ENCODE results near the gene MCF2L.

The MCF2L gene

GRCh38 chr13:113090806-113091205, 121.8 kb downstream of the MCF2L start:
- in situ Hi-C loops (cut with HindIII; ENCODE audit: low sequenced_read_pairs) = no loop called here
- DNase-seq (ENCODE audit: low read depth) = no peak
- no peak overlapping the region for H3K4me3 ChIP-seq (ENCODE audit: low read depth, low read length)
- no peak for TF ChIP-seq CTCF (IDR thresholded peaks at IDR 0.05; ENCODE audit: low read depth, low read length, missing control alignments)

- H3K4me3 ChIP-seq (ENCODE audit: low read depth, low read length) = no peak overlapping the region
- no peak for TF ChIP-seq CTCF (IDR thresholded peaks at IDR 0.05; ENCODE audit: low read depth, low read length, missing control alignments)
- DNase-seq (ENCODE audit: low read depth) = no peak
- in situ Hi-C loops (cut with HindIII; ENCODE audit: low sequenced_read_pairs) = no loop called here
Observed at GRCh38 chr13:113091211-113091771, 122.3 kb downstream of the MCF2L start.

GRCh38 chr13:113091891-113092775, 123.1 kb downstream of the MCF2L start:
- DNase-seq (ENCODE audit: low read depth) = no peak
- H3K4me3 ChIP-seq (ENCODE audit: low read depth, low read length) = no peak overlapping the region
- TF ChIP-seq CTCF (IDR thresholded peaks at IDR 0.05; ENCODE audit: low read depth, low read length, missing control alignments) = no peak
- in situ Hi-C loops (cut with HindIII; ENCODE audit: low sequenced_read_pairs) = no loop called here

GRCh38 chr13:113092776-113093579, 124.0 kb downstream of the MCF2L start:
- in situ Hi-C loops (cut with HindIII; ENCODE audit: low sequenced_read_pairs) = no loop called here
- TF ChIP-seq CTCF (IDR thresholded peaks at IDR 0.05; ENCODE audit: low read depth, low read length, missing control alignments) = no peak
- no peak for DNase-seq (ENCODE audit: low read depth)
- H3K4me3 ChIP-seq (ENCODE audit: low read depth, low read length) = no peak overlapping the region

GRCh38 chr13:113093580-113094409, 124.8 kb downstream of the MCF2L start:
- TF ChIP-seq CTCF (IDR thresholded peaks at IDR 0.05; ENCODE audit: low read depth, low read length, missing control alignments) = no peak
- H3K4me3 ChIP-seq (ENCODE audit: low read depth, low read length) = no peak overlapping the region
- DNase-seq (ENCODE audit: low read depth) = no peak
- in situ Hi-C loops (cut with HindIII; ENCODE audit: low sequenced_read_pairs) = no loop called here

- in situ Hi-C loops (cut with HindIII; ENCODE audit: low sequenced_read_pairs) = no loop called here
- TF ChIP-seq CTCF (IDR thresholded peaks at IDR 0.05; ENCODE audit: low read depth, low read length, missing control alignments) = no peak
- DNase-seq (ENCODE audit: low read depth) = no peak
- H3K4me3 ChIP-seq (ENCODE audit: low read depth, low read length) = no peak overlapping the region
Observed at GRCh38 chr13:113094410-113094800, 125.4 kb downstream of the MCF2L start.

Data from astrocyte of the cerebellum (primary cell).